AG10803 (cell line): ENCODE measurements around the gene METAP2.
"Not testable (repeated sequence)": the region's sequence is repeated elsewhere in the genome, so short reads cannot be mapped to it uniquely, and the experiment has no call there.

Experiments
- DNase-seq: peaks from one replicate; pipeline ENCODE4 v3.0.0; 2010; ENCODE audit warnings: low read depth
- H3K4me3 ChIP-seq: 2 replicates; pipeline ENCODE4 v1.5.1; 2011; ENCODE audit warnings: mild to moderate bottlenecking, low read length, control low read depth
- TF ChIP-seq, protein P1 (sequence below): conservative IDR thresholded peaks from 2 replicates; pipeline ENCODE4 v1.5.1; 2011; ENCODE audit warnings: mild to moderate bottlenecking, low read length, control low read depth, inconsistent platforms

The METAP2 gene

GRCh38 chr12:95465275-95465674, 8.7 kb upstream of the METAP2 start:
- TF ChIP-seq, protein P1, sequence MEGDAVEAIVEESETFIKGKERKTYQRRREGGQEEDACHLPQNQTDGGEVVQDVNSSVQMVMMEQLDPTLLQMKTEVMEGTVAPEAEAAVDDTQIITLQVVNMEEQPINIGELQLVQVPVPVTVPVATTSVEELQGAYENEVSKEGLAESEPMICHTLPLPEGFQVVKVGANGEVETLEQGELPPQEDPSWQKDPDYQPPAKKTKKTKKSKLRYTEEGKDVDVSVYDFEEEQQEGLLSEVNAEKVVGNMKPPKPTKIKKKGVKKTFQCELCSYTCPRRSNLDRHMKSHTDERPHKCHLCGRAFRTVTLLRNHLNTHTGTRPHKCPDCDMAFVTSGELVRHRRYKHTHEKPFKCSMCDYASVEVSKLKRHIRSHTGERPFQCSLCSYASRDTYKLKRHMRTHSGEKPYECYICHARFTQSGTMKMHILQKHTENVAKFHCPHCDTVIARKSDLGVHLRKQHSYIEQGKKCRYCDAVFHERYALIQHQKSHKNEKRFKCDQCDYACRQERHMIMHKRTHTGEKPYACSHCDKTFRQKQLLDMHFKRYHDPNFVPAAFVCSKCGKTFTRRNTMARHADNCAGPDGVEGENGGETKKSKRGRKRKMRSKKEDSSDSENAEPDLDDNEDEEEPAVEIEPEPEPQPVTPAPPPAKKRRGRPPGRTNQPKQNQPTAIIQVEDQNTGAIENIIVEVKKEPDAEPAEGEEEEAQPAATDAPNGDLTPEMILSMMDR: no peak
- DNase-seq: no peak
- H3K4me3 ChIP-seq: no peak overlapping the region

DNA sequence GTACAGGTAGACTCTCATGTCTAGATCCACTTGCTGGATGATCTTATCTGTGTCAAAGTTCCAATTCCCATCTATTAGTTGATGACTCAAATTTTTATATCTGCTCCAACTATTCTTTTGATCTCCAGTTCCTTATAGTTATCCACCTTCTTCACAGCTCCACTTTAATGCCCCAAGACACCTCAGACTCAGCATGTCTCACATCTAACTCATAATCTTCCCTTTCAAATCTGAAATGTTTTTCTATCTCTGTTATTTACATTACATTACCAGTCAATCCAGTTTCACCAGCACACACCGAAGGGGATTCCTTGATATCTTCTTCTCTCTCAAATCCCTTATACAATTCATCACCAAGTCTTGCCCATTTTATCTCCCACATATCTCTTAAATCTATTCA, 3.7 kb upstream of the METAP2 start:
- no peak overlapping the region for H3K4me3 ChIP-seq
- no peak for DNase-seq
- TF ChIP-seq, protein P1: no peak

GRCh38 chr12:95473231-95473883, 595 bp upstream of the METAP2 start:
- TF ChIP-seq, protein P1: no peak
- DNase-seq: peak; percentile 35
- H3K4me3 ChIP-seq: peak overlapping the region; percentile 95

DNA sequence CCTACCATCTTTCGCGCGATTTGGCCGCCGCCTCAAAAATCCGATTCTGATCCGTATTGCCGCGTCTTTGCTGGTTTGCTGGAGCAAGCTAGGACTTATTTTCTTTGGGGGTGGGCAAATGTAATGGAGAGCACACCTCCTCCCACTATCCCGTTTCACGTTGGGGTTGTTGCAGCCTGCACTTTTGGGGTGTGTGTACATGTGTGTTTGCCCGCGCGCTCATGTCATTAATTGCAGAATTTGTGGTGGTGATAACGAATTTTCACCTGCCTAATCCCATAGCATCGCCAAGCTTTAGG, 657 bp downstream of the METAP2 start:
- TF ChIP-seq, protein P1: no peak

DNA sequence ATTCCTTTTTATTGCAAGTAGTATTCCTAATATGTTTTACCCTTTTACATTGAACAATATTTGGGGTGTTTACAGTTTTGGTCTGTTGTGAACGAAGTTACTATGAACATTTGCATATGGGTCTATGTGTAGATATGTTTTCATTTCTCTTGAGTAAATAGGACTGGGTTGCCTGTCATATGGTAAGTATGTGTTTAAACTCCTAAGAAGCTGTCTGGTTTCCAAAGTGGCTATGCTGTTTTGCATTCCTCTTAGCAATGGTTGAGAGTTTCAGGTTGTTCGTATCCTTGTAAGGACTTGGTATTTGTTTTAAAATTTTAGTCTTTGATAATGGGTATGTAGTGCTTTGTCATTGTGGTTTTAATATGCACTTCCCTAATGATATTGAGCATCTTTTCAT, 6.3 kb downstream of the METAP2 start:
- TF ChIP-seq, protein P1: no peak
- no peak overlapping the region for H3K4me3 ChIP-seq
- peak; percentile 46 for DNase-seq

More for the DNA sequence above, 657 bp downstream of the METAP2 start:
- peak; percentile 13 for DNase-seq
- H3K4me3 ChIP-seq: peak overlapping the region; percentile 95

- TF ChIP-seq, protein P1: no peak
- H3K4me3 ChIP-seq: no peak overlapping the region
- no peak for DNase-seq
Measured at GRCh38 chr12:95481072-95481471, 7.1 kb downstream of the METAP2 start.

DNA sequence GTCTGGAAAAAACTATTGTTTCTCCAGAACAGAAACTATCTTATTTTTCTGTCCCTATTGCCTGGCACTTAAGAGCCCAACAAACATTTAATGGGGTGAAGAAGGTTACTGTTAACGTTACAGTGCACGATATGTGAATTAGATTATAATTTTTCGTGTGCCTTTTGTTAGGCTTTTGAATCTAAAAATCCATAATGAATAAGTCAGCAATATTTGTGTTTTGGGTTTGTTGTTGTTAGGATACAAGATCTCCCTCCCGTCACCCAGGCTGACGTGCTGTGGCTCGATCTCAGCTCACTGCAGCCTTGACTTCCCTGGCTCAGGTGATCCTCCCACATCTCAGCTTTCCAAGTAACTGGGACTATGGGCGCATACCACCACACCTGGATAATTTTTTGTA, 7.9 kb downstream of the METAP2 start:
- H3K4me3 ChIP-seq: no peak overlapping the region
- TF ChIP-seq, protein P1: no peak

GRCh38 chr12:95482564-95482963, 8.6 kb downstream of the METAP2 start:
- not testable (repeated sequence) for DNase-seq, H3K4me3 ChIP-seq

More for the DNA sequence above, 7.9 kb downstream of the METAP2 start:
- no peak for DNase-seq
